ENCODE results near the gene GXYLT1.

GRCh38 chr12:42180990-42181596 lies 36.4 kb upstream of the GXYLT1 start:
- no peak for TF ChIP-seq POLR2AphosphoS5 (IDR thresholded peaks at IDR 0.05; ENCODE audit: insufficient read depth, low read depth, low read length)
- no peak for TF ChIP-seq POLR2A (IDR thresholded peaks at IDR 0.05; ENCODE audit: low read depth, low read length)
